GM18861 (cell line): Measurements from ENCODE around the gene FBXL12.
"Not testable (repeated sequence)": the region's sequence is repeated elsewhere in the genome, so short reads cannot be mapped to it uniquely, and the experiment has no call there.

ENCODE experiments used
- ATAC-seq: cut with Tn5 transposase; IDR thresholded peaks from one replicate; pipeline ENCODE4 v1.9.1; 2021; ENCODE audit not compliant: unreplicated experiment

Gene FBXL12, protein sequence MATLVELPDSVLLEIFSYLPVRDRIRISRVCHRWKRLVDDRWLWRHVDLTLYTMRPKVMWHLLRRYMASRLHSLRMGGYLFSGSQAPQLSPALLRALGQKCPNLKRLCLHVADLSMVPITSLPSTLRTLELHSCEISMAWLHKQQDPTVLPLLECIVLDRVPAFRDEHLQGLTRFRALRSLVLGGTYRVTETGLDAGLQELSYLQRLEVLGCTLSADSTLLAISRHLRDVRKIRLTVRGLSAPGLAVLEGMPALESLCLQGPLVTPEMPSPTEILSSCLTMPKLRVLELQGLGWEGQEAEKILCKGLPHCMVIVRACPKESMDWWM

DNA sequence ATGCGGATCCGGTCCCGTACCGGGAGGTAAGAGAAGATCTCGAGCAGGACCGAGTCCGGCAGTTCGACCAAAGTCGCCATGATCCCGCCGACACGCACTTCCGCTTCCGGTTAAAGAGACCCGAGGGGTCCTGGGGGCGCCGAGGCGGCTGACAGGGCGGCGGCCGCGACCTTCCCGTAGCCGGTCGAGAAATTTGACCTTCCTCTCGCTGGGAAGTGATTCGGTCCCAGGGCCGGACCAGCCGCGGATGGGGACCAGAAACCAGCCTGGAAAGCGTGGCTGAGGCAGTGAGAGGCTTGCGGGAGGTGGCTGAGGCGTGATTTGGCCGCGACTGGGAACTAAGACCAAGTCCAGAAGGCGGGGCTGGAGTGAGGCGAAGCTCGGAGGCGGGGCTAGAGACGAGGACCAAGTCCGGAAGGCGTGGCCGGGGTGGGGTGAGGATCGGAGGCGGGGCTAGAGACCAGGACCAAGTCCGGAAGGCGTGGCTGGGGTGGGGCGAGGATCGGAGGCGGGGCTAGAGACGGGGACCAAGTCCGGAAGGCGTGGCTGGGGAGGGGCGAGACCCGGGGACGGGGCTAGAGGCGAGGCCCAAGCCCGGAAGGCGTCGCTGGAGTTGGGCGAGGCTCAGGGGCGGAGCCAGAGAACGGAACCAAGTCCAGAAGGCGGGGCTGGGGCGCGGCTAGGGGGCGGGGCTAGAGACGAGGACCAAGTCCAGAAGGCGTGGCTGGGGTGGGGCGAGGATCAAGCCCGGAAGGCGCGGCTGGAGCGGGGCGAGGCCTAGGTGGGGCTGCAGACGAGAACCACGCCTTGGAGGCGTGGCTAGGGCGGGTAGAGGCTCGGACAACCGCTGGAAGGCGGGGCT lies at the start of gene FBXL12:
TSS of gene FBXL12 (minus strand) at position 346 of the 862 bp plus-strand sequence. CDS start at position 80, 266 bp downstream.
- ATAC-seq: peak; percentile 70

DNA sequence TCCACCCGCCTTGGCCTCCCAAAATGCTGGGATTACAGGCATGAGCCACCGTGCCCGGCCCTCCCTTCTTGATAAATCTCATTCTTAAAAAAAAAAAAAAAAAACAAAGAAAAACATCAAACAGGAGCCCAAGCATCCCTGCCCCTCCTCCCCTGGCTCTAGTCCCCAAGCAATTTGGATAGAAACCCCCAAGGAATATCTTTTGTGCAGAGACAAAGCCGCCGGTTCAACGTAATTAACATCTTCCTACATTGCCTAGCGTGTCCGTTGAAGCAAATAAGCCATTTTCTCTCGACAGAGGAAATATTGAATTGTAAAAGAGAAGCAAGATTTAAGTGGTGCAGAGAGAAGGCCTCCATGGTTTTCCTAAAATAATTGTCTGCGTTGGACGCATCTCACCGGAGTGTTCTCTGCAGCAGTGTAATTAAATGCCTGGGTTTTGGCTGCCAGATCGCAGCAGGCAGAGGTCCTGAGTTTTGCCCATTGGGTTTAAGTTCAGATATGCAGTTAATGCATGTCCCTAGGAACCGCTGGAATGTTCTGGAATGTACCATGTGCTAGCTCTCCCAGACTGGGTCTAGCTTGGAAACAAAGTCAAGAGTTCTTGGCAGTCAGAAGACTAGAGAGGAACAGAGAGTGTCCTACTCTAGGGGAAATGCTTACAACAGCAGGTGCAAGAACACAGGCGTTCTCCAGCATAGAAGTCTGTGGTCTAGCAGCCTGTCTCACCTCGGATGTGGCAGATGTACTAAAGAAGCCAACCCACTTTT lies 47.0 kb upstream of the FBXL12 start:
- ATAC-seq: no peak

DNA sequence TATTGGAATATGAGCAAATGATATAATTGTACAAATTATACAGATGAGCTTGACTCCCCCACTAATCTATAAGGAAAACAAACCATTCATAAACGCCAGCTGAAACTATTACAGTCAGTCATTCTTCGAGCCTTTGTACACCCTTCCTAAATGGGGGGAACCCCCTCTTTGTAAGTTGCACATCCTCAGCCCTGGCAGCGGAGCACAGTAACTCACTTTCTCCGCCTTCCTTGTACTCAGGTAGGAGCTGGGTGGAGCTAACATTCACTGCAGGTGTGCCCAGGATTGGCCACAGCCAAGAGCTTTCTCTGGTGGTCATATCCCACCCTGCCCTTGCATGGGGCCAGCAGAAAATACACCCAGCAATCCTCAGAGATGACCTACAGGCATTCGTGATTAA lies 44.9 kb upstream of the FBXL12 start:
- no peak for ATAC-seq

DNA sequence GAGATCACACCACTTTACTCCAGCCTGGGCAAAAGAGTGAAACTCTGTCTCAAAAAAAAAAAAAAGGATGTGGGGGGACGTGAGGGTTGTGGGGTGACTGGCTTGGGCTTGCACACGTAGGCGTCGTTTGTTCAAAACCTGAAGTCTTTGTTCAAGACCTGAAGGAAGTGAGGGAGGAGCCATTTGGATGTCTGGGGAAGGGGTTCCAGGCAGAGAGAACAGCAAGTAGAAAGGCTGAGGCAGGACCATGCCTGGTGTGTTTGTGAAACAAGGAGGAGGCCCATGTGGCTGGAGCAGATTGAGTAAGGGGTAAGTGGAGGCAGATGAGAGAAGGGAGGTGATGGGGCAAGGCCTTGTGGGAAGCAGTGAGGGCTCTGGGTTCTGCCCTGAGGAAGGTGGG lies 44.1 kb upstream of the FBXL12 start:
- no peak for ATAC-seq

DNA sequence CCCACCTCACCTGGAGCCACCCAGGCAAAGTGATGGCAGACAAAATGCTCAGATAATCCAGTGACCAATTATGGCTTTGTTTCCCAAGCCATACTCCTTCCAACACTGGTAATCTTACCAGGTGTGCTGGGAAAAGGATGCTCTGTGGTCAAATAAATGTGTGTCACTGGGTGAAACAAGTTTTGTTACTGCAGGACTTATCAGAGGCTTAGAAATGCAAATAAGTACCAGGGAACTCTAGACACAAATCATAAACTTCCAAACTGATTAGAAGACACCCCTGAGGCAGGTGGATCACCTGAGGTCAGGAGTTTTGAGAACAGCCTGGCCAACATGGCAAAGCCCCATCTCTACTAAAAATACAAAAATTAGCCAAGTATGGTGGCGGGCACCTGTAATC lies 42.6 kb upstream of the FBXL12 start:
- no peak for ATAC-seq

DNA sequence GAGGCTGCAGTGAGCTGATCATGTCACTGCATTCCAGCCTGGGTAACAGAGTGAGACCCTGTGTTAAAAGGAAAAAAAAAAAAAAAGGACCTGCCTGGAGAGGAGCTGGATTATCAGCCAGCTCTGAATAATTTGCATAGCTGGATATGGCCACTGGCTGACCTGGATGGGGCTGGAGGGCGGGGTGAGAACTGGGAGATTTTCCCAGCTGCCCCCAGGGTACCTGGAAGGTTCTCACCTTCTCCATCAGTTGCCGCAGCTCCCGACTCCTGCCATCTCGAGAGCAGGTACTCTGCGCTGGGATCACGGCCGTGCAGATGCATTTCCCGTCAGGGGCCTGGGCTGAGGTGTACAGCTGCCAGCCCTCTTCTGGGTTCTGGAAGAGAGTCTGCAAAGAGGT lies 41.5 kb upstream of the FBXL12 start:
- ATAC-seq: no peak

DNA sequence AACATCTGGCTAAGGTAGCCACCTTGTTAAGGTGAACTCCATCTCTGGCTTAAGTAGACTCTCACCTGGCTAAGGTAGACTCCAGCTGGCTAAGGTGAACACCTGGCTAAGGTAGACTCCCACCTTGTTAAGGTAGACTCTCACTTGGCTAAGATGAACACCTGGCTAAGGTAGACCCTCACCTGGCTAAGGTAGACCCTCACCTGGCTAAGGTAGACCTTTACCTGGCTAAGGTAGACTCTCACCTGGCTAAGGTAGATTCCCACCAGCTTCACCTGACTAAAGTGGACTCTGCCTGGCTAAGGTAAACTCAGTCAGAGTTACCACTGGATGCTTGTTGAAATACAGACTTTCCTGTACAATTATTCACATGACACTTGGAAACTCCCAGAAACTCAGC lies 39.9 kb upstream of the FBXL12 start:
- ATAC-seq: no peak

DNA sequence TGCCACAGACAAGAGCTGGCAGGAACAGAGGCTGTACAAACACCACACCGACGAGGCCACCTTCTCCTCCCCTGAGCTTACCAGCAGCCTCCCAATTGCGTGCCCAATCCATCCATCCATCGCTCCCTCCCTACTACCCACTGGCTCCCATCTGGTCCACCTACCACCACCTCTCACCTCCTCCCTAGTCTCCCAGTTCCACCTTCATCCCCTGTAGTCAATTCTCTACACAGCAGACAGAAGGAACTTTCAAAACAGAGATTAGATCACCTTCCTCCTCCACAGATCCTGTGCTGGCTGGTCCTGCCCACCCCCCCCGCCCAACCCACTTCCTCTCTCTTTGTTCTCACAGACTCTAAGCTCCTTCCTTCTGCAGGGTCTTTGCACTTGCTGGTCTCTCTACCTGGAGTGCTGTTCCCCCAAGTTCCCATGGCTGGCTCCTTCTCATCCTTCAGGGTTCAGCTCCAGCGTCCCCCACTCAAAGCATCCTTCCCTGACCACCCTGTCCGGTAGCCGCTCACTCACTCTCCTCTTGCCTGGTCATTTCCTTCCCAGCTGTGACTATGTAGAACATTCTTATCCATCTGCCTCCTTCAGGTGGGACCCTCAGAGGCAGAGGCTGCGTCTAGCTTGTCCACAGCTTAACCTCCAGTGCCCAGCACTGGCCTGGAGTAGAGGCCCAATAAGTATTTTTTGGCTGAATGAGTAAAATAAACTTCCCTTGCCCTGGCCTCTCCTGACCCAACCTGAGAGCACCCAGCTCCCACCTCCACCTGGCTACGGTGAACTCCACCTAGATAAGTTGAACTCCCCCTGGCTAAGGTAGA lies 39.3 kb upstream of the FBXL12 start:
- no peak for ATAC-seq

DNA sequence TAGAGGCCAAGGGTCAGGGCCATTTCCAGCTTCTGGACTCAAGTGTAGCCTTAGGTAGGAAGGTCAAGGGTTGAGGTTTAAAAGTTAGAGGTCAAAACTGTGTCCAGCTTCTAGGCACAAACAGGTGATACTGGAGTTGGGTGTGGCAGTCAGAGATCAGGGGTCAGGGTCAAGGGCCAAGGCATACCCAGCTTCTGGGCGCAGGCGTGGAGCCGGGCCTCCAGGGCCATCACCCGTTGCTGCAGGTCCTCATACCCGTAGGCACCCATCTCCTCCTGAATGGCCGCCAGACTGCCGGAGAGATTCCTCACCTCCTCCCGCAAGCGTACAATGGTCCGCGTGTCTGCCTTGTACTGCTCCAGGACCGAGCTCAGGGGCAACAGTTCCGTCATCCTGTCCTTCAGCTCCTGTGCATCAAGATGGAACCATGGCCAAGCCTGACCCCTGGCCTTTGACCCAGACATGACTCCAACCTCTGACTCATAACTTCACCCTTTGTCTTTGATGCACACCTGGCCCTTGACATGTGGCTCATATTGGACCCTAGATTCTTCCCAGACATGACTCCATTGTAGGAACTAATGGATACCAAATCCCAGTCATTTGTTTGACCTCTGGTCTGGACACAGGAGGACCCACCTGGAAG lies 38.3 kb upstream of the FBXL12 start:
- ATAC-seq: no peak

DNA sequence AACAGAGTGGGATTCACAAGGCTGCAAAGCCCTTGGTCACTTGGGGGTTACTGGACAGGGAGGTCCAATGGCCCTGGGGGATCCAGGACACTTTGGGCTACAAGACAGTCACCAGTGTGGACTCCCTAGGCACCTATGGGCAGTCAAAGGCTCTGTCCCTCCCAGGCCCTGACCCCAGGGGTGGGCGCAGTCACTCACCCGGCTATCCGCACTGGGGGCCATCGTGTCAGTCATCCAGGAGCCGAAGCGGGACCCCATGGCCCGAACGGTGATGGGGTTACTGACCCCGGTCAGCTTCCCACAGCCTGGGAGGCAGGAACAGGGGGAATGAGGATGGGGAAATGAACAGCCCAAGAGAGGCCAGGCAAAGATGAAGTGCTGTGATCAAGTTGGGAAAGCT lies 37.7 kb upstream of the FBXL12 start:
- no peak for ATAC-seq

DNA sequence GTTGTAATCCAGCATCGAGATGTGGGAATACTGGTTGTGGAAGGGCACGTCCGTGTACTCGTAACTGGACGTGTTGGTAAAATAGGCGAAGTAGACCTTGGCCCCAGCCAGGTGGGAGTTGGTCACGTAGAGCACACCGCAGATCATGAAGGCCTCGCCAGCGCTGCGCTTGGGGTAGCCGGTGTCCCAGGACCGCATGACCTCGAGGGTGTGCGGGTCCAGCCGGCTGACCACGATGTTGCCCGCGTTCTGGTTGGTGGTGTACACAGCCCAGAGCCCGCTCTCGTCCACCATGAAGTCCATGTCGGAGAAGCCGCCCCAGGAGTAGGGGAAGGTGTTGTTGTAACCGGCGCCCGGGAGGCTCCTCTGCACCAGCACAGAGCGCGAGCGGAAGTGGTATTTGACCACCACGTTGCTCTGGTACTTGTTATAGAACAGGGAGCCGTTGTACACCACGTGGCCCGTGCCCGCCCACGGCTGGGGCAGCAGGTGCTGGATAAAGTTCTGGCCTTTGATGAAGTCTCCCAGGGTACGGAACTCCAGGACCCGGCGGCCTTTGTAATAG lies 35.5 kb upstream of the FBXL12 start:
- no peak for ATAC-seq

DNA sequence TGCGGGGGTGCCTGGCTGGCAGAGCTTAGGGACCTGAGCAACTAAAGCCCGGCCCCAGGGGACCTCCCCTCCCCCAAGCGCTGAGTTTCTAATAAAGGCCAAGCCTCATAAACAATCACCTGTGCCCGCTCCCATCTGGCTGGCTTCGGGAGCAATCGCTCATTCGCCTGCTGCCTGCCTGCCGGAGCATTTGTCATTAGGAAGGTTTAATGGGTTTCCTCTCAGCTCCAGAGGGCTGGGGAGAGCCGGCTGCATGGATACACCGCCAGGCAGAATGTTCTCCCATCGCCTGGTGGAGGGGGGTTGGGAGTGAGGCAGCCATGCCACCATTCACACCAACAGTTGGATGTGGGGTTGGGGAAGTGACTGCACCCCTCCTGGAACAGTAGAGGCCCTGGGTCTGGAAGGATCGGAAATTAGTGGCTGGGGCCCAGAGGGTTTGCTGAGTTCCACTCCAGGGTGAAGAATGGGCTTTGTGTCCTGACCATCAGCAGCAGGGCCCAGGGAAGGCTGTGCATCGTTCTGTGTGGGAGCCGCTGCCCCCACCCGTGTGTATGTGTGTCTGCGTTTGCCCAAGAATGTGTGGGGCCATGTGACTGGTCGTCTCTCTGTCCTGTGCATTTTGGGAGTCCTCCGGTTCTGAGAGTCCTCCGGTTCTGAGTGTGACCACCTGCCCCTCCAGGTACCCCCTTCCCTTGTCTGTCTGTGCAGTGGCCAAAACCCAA lies 31.5 kb upstream of the FBXL12 start:
- ATAC-seq: no peak

DNA sequence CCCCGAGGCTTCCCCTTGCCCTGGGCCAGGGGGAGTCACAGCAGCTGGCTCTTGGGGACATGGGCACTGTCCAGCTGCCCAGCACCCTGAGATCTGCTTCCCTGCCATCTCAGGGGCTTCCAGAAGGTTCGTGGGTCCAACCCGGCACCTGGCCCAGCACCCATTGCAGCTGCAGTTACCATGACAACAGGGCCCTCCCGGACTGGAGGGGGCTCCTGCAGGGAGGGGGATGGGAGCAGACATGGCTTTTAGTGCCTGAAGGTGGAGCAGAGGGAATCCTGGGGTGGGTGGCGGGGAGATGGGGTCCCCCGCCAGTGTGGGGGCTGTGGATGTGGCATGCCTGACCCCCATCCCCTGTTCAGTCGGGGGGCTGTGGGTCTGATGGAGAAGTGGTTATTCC lies 30.9 kb upstream of the FBXL12 start:
- ATAC-seq: no peak

DNA sequence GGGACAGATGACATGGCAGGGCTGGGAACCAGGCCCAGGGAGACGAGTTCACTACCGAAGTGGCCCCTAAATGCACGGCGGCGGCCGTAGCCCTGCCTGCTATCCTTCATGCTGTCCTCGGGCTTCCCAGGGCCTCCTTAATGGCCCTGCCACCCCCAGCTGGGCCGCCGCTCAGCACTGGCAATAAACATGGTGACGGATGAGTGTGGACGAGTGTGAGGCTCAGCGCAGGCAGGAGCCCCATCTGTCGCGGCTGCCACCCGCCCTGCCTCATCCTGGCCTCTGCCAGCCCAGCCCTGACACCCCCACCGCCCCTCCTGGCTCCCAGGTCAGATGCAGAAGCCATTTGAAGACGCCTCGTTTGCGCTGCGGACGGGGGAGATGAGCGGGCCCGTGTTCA lies 29.9 kb upstream of the FBXL12 start:
- no peak for ATAC-seq

DNA sequence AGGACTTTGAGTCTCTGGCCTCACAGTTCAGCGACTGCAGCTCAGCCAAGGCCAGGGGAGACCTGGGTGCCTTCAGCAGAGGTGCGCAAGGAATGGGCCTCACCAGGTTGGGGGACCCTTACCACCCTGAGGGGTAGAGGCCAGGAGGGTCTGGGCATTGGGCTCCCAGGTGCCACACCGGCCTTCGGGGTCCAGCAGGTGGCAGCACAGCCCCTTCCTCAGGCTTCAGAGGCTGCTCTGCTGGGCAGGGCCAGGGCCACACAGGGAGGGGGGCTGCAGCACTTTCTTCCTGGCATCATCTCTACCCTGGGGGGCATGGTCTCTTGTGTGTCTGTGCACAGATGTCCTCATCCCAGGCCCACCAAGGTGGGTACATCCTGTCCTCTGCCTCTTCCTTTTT lies 29.2 kb upstream of the FBXL12 start:
- ATAC-seq: no peak

DNA sequence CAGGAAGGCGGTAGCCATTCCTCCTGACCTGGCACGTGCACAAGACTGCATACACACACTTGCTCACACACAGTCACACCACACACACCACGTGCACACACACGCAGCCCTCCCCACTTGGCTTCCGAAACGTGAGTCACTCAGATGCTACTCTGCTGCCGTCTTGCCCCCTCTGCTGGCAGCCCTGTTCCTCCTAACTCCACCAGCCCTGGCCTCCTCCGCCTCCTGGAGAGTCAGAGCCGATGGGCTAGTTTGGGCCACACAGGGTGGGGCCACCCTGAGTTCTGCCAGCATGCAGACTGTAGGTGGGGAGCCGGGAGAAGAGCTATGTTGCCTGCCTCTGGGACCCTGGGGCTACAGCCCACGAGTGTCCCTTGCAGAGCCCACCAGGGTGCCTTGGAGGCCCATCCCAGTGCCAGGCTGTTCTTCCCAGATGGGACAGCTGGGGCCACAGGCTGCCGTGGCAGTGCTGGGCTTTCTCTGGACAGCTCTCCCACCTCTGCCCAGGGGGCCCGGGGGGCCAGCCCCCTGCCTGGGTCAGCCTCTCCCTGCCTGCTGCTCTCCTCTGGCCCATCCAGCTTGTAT lies 28.3 kb upstream of the FBXL12 start:
- ATAC-seq: no peak

DNA sequence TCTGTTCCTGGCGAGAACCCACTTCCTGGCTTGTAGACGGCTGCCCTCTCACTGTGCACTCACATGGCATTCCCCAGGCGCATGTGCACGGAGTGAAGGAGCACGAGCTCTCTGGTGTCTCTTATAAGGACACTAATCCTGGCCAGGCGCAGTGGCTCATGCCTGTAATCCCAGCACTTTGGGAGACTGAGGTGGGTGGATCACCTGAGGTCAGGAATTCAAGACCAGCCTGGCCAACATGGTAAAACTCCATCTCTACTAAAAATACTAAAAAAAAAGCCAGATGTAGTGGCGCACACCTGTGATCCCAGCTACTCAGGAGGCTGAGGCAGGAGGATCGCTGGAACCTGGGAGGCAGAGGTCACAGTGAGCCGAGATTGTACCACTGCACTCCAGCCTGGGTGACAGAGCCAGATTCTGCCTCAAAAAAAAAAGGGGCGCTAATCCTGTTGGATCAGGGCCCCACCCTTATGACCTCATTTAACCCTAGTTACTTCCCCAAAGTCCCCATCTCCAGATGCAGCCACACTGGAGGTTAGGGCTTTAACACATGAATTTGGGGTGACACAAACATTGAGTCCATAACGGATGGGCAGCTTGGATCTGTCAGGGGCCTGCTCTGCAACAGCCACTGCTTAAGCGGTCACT lies 24.9 kb upstream of the FBXL12 start:
- not testable (repeated sequence) for ATAC-seq

DNA sequence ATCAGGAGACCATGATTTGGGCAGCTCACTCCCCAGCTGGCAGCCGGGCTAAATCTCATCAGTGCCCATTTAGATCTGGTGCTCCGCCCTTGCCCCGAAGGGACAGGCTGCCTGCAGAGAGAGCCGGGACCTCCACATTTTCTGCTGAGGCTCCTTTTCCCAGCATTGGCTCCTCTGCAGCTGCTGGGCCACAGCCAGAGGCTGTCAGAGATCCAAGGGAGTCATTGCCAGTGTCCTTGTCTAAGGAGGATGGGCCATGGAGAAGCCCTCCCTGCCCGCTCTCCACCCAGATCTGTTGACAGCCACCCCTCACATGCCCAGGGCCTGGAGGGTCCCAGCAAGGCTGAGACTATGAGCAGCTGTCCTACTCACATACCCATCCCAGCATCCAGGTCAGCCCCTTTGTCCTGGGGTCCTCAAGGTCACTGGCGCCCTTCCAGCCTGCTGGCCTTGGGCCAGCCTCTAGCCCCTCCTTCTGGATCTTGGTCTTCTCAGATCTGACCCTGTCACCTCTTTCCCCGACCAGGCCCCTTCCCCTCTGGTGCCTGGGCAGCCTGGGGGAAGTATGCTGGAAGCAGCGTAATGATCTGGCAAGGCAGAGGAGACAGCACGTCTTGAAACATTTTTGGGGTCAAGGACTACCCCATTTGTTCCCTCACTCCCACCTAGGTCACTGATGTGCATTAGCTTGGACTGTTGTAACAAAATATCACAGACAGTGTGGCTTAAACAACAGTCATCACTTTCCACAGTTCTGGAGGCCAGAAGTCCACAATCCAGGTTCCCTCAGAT lies 24.2 kb upstream of the FBXL12 start:
- ATAC-seq: no peak
